GM10248 (cell line): Measurements from ENCODE around the gene CTXN1.

Experiments used
- CTCF ChIA-PET: fragments of 300-600 bp; sonication (Branson Sonifier 250); formaldehyde crosslinking; extraction: SDS; loops from one replicate; lab custom pipeline; 2021; ENCODE audit warnings: antibody characterized with exemption; lab: Yijun Ruan, JAX
- POLR2A ChIA-PET: fragments of 350-650 bp; sonication (Branson Sonifier 250); formaldehyde crosslinking; extraction: SDS; loops from one replicate; lab custom pipeline; 2020; ENCODE audit warnings: antibody characterized with exemption; lab: Yijun Ruan, JAX
- DNase-seq: peaks from one replicate; pipeline ENCODE4 v3.0.0; 2012; ENCODE audit errors: extremely low spot score
- CTCF ChIP-seq: IDR thresholded peaks from 2 replicates; pipeline ENCODE4 v1.5.1; 2012; ENCODE audit warnings: mild to moderate bottlenecking, low read depth; ENCODE audit errors: extremely low read depth, missing control alignments, control extremely low read depth

CTXN1 gene

GRCh38 chr19:7888145-7888825 lies 37.6 kb downstream of the CTXN1 start, which contains the start of gene LRRC8E:
Gene LRRC8E, plus strand, starts transcription at chr19:7888510. Its CDS starts 7,094 bp downstream, at chr19:7895604.
- no peak for TF ChIP-seq CTCF
- CTCF ChIA-PET, result interaction anchor here (1.6 kb wide), 1 partner anchor 11 kb away, joined by 5 read pairs; no protein-coding TSS in a partner anchor
- POLR2A ChIA-PET, result no interaction called here
- DNase-seq, result no peak

GRCh38 chr19:7887408-7888144 lies 38.4 kb downstream of the CTXN1 start:
- DNase-seq, result no peak
- CTCF ChIA-PET, result interaction anchor here (5.3 kb wide), 1 partner anchor 19 kb away, joined by 25 read pairs; no protein-coding TSS in a partner anchor
- TF ChIP-seq CTCF, result no peak
- POLR2A ChIA-PET, result no interaction called here

- POLR2A ChIA-PET, result no interaction called here
- CTCF ChIA-PET, result interaction anchor here (1.2 to 5.3 kb wide), 4 partner anchors 17 to 317 kb away, joined by 3 to 25 read pairs (median 4); partner anchors contain the start of gene MAP2K7
- no peak for TF ChIP-seq CTCF
- DNase-seq, result no peak
These were observed 40.1 kb downstream of the CTXN1 start for GRCh38 chr19:7885818-7886217.

GRCh38 chr19:7883796-7884570 lies 42.0 kb downstream of the CTXN1 start:
- POLR2A ChIA-PET, result interaction anchor here (0.7 kb wide), 1 partner anchor 15 kb away, joined by 7 read pairs; no protein-coding TSS in a partner anchor

GRCh38 chr19:7883105-7883504 lies 42.8 kb downstream of the CTXN1 start:
- POLR2A ChIA-PET, result interaction anchor here (0.7 kb wide), 1 partner anchor 14 kb away, joined by 7 read pairs; no protein-coding TSS in a partner anchor
- DNase-seq, result no peak
- CTCF ChIA-PET, result interaction anchor here (5.3 kb wide), 1 partner anchor 14 kb away, joined by 25 read pairs; no protein-coding TSS in a partner anchor
- no peak for TF ChIP-seq CTCF

More at GRCh38 chr19:7883796-7884570, 42.0 kb downstream of the CTXN1 start:
- no peak for TF ChIP-seq CTCF
- no peak for DNase-seq
- CTCF ChIA-PET, result interaction anchor here (5.3 kb wide), 1 partner anchor 15 kb away, joined by 25 read pairs; no protein-coding TSS in a partner anchor
